ENCODE results near the gene FBXL19. TPM values are rescaled to one million over a fixed set of nuclear protein-coding genes. Genes with fewer than 3 reads are reported as not detected.

Gene FBXL19
- total RNA-seq, 1 donor from 2014 or later = 66.9 TPM

DNA sequence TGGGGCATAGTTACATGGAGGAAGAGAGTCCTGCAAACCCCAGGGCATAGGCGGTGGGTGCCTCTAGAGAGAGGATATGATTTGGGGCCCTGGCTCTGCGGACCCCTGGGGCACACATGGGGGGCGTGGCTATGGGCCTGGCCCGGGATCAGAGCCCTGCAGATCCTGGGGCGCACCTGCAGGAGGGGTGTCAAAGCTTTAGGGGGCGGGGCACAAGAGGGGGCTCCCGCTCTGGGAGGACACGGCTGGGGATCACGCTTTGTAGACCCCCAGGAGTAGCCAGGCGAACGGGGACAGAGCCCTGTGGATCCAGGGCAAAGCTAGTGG lies 30.0 kb upstream of the FBXL19 start:
- Histone ChIP-seq H3K36me3 (peaks cover 26 to 32% of the 10 kb centered on the region in 2 donors), H3K4me1 (peaks cover 17 to 32% of the 10 kb centered on the region in 2 donors), H3K9me3 (no peaks in the 10 kb centered on the region), H3K27ac (peak overlapping the region; percentile 90 to 94), H3K4me3 (peak overlapping the region; percentile 87 to 93), H3K27me3 (no peaks in the 10 kb centered on the region)
- peak in 1 of 2 donors; percentile 67 for DNase-seq (ENCODE audit: low spot score in 2 of 2)
- intact Hi-C loops (cut with DNase I) = no loop called here
- TF ChIP-seq, protein P1, sequence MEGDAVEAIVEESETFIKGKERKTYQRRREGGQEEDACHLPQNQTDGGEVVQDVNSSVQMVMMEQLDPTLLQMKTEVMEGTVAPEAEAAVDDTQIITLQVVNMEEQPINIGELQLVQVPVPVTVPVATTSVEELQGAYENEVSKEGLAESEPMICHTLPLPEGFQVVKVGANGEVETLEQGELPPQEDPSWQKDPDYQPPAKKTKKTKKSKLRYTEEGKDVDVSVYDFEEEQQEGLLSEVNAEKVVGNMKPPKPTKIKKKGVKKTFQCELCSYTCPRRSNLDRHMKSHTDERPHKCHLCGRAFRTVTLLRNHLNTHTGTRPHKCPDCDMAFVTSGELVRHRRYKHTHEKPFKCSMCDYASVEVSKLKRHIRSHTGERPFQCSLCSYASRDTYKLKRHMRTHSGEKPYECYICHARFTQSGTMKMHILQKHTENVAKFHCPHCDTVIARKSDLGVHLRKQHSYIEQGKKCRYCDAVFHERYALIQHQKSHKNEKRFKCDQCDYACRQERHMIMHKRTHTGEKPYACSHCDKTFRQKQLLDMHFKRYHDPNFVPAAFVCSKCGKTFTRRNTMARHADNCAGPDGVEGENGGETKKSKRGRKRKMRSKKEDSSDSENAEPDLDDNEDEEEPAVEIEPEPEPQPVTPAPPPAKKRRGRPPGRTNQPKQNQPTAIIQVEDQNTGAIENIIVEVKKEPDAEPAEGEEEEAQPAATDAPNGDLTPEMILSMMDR (IDR thresholded peaks at IDR 0.05) = no peak

- peak within 1 kb of the TSS; percentile 99 for H3K27ac ChIP-seq
- peaks cover 20 to 26% of the 10 kb centered on the region in 2 donors for H3K36me3 ChIP-seq
- no peaks in the 10 kb centered on the region for H3K9me3 ChIP-seq
- peak within 1 kb of the TSS; percentile 87 to 93 for H3K4me3 ChIP-seq
- TF ChIP-seq, protein P1 (IDR thresholded peaks at IDR 0.05) = peak; percentile 24 to 61 (median 53)
- peaks cover 20 to 32% of the 10 kb centered on the region in 2 donors for H3K4me1 ChIP-seq
- intact Hi-C loops (cut with DNase I) = loop anchor here (1.0 to 2.0 kb wide), 3 partner anchors 19 to 63 kb away; partner anchors contain the start of gene SETD1A
- DNase-seq (ENCODE audit: low spot score in 2 of 2) = peak; percentile 70 to 96
- no peaks in the 10 kb centered on the region for H3K27me3 ChIP-seq
Observed at GRCh38 chr16:30893744-30894539, 29.4 kb upstream of the FBXL19 start, which contains the start of gene BCL7C. Gene BCL7C, minus strand, starts transcription at chr16:30894077. Its CDS starts 133 bp downstream, at chr16:30893944.

- Histone ChIP-seq H3K36me3 (peaks cover 12 to 18% of the 10 kb centered on the region in 2 donors), H3K4me3 (peak overlapping the region; percentile 87 to 93), H3K27me3 (no peaks in the 10 kb centered on the region), H3K27ac (peak overlapping the region; percentile 99), H3K4me1 (peaks cover 20 to 32% of the 10 kb centered on the region in 2 donors), H3K9me3 (no peaks in the 10 kb centered on the region)
- intact Hi-C loops (cut with DNase I) = loop anchor here (1.0 to 2.0 kb wide), 3 partner anchors 19 to 62 kb away; partner anchors contain the start of gene SETD1A
- DNase-seq (ENCODE audit: low spot score in 2 of 2) = no peak
- TF ChIP-seq, protein P1 (IDR thresholded peaks at IDR 0.05) = no peak
Observed at GRCh38 chr16:30894540-30895368, 28.6 kb upstream of the FBXL19 start.

DNA sequence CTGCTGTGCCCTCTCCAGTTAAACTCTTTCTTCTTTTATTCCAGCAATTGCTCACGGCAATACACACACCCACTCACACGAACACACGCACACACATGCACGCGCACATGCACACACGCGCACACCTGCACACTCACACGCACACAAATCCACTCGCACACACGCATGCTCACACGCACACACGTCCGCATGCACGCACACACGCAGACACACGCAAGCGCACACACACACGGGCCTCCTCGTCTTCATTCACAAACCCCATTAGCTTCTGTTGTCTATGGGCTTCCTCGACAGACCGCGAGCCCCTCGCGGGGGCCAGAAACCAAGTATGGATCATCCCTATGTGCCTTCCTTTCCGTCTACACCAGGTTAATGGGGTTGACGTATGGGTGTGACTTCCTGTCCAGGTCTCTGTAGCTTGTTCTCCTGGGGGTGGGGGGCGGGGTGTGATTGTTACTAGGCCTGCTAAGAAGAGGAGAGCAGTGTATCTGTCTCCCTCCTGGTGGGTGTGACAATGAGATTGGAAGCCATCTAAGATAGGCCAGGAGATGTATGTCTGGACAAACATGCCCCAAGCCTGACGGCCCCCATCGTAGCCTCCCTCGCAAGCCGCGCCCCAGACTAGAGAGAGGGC lies 27.6 kb upstream of the FBXL19 start:
- peaks cover 20 to 32% of the 10 kb centered on the region in 2 donors for H3K4me1 ChIP-seq
- peak overlapping the region; percentile 99 for H3K27ac ChIP-seq
- TF ChIP-seq, protein P1 (IDR thresholded peaks at IDR 0.05) = no peak
- H3K9me3 ChIP-seq = no peaks in the 10 kb centered on the region
- peak overlapping the region; percentile 62 to 73 for H3K4me3 ChIP-seq
- DNase-seq (ENCODE audit: low spot score in 2 of 2) = no peak
- H3K27me3 ChIP-seq = no peaks in the 10 kb centered on the region
- H3K36me3 ChIP-seq = peaks cover 7 to 14% of the 10 kb centered on the region in 2 donors
- intact Hi-C loops (cut with DNase I) = loop anchor here (1.0 to 2.0 kb wide), 5 partner anchors 27 to 197 kb away; partner anchors contain the start of genes SETD1A and SRCAP

DNA sequence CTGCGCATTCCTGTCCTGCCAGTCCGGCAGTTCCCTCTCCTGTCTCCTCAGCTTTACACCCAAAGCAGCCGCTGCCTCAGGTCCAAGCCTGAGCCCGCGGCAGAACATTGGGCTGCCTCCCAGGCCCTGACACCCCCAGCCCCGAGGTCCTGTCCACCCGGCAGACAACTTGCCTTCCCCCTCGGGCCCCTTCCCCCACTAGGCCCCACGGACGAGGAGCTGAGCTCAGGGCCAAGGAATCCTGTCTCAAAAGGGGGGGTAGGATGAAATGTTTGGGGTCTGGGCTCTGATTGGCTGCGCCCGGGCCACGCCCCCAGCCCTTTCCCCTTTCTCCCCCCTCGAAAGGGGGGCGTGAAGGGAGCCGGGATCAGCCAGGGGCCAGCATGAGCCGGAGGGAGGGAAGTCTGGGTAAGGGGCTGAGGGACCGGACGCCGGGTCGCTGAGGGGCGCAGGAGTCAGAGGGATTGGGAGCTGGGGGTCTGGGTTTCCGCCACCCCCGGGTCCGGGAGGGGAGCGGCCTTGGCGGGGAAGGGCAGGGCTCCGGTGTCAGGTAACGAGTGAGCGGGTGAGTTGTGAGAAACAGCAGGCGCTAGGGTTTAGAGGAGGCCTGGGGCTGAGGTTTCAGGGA lies 27.0 kb upstream of the FBXL19 start, which contains the start of gene CTF1:
Gene CTF1, plus strand, starts transcription at position 354 of the 628 bp plus-strand sequence. Its CDS starts 30 bp downstream, at position 384.
- intact Hi-C loops (cut with DNase I) = loop anchor here (1.0 to 2.0 kb wide), 3 partner anchors 26 to 198 kb away; partner anchors contain the start of gene SRCAP
- Histone ChIP-seq H3K36me3 (peaks cover 5 to 9% of the 10 kb centered on the region in 2 donors), H3K27me3 (no peaks in the 10 kb centered on the region), H3K4me3 (peak within 1 kb of the TSS; percentile 62 to 73), H3K9me3 (no peaks in the 10 kb centered on the region), H3K27ac (peak within 1 kb of the TSS; percentile 99), H3K4me1 (peaks cover 20 to 32% of the 10 kb centered on the region in 2 donors)
- DNase-seq (ENCODE audit: low spot score in 2 of 2) = peak; percentile 38 to 92
- TF ChIP-seq, protein P1 (IDR thresholded peaks at IDR 0.05) = no peak
